ENCODE results near the gene MTCL1. TPM values are rescaled to one million over a fixed set of nuclear protein-coding genes. Genes with fewer than 3 reads are reported as not detected.

The MTCL1 gene
- total and polyA plus RNA-seq, 4 donors, result 0.65 to 5.4 (median 1.4) TPM

GRCh38 chr18:8684577-8684976 is 20.8 kb upstream of the MTCL1 start:
- no peaks in the 10 kb centered on the region for H3K27me3 ChIP-seq (ENCODE audit: control insufficient read depth in 4 of 4, insufficient read depth in 4 of 4, low read length in 3 of 4)
- TF ChIP-seq, protein P1, sequence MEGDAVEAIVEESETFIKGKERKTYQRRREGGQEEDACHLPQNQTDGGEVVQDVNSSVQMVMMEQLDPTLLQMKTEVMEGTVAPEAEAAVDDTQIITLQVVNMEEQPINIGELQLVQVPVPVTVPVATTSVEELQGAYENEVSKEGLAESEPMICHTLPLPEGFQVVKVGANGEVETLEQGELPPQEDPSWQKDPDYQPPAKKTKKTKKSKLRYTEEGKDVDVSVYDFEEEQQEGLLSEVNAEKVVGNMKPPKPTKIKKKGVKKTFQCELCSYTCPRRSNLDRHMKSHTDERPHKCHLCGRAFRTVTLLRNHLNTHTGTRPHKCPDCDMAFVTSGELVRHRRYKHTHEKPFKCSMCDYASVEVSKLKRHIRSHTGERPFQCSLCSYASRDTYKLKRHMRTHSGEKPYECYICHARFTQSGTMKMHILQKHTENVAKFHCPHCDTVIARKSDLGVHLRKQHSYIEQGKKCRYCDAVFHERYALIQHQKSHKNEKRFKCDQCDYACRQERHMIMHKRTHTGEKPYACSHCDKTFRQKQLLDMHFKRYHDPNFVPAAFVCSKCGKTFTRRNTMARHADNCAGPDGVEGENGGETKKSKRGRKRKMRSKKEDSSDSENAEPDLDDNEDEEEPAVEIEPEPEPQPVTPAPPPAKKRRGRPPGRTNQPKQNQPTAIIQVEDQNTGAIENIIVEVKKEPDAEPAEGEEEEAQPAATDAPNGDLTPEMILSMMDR (IDR thresholded peaks at IDR 0.05; ENCODE audit: low read depth, low read length, missing input control), result no peak
- TF ChIP-seq YY1 (IDR thresholded peaks at IDR 0.05), result no peak
- no peak for TF ChIP-seq RXRA (IDR thresholded peaks at IDR 0.05)
- TF ChIP-seq TAF1 (conservative IDR thresholded peaks at IDR 0.05), result no peak
- no peak for TF ChIP-seq HNF4A (conservative IDR thresholded peaks at IDR 0.05)
- TF ChIP-seq RAD21 (IDR thresholded peaks at IDR 0.05), result no peak
- TF ChIP-seq, protein P2, sequence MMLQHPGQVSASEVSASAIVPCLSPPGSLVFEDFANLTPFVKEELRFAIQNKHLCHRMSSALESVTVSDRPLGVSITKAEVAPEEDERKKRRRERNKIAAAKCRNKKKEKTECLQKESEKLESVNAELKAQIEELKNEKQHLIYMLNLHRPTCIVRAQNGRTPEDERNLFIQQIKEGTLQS (IDR thresholded peaks at IDR 0.05), result no peak
- no peak for TF ChIP-seq SP1 (IDR thresholded peaks at IDR 0.05)
- no peak for TF ChIP-seq ZBTB33 (IDR thresholded peaks at IDR 0.05)
- TF ChIP-seq, protein P3, sequence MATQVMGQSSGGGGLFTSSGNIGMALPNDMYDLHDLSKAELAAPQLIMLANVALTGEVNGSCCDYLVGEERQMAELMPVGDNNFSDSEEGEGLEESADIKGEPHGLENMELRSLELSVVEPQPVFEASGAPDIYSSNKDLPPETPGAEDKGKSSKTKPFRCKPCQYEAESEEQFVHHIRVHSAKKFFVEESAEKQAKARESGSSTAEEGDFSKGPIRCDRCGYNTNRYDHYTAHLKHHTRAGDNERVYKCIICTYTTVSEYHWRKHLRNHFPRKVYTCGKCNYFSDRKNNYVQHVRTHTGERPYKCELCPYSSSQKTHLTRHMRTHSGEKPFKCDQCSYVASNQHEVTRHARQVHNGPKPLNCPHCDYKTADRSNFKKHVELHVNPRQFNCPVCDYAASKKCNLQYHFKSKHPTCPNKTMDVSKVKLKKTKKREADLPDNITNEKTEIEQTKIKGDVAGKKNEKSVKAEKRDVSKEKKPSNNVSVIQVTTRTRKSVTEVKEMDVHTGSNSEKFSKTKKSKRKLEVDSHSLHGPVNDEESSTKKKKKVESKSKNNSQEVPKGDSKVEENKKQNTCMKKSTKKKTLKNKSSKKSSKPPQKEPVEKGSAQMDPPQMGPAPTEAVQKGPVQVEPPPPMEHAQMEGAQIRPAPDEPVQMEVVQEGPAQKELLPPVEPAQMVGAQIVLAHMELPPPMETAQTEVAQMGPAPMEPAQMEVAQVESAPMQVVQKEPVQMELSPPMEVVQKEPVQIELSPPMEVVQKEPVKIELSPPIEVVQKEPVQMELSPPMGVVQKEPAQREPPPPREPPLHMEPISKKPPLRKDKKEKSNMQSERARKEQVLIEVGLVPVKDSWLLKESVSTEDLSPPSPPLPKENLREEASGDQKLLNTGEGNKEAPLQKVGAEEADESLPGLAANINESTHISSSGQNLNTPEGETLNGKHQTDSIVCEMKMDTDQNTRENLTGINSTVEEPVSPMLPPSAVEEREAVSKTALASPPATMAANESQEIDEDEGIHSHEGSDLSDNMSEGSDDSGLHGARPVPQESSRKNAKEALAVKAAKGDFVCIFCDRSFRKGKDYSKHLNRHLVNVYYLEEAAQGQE (IDR thresholded peaks at IDR 0.05), result no peak
- TF ChIP-seq HNF4G (IDR thresholded peaks at IDR 0.05), result no peak
- TF ChIP-seq, protein P4, sequence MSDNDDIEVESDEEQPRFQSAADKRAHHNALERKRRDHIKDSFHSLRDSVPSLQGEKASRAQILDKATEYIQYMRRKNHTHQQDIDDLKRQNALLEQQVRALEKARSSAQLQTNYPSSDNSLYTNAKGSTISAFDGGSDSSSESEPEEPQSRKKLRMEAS (IDR thresholded peaks at IDR 0.05), result no peak
- TF ChIP-seq NR2F2 (IDR thresholded peaks at IDR 0.05), result no peak
- H3K27ac ChIP-seq (ENCODE audit: low read depth in 1 of 2, low read length in 2 of 2), result no peak overlapping the region
- H3K36me3 ChIP-seq (ENCODE audit: control insufficient read depth in 4 of 4, insufficient read depth in 3 of 4, low read depth in 1 of 4, low read length in 3 of 4), result no peaks in the 10 kb centered on the region
- DNase-seq (ENCODE audit: low spot score), result no peak
- 96% methylated on average over 7 of the region's 7 CpGs for WGBS
- H3K4me3 ChIP-seq (ENCODE audit: low read depth in 1 of 3, low read length in 3 of 3), result no peak overlapping the region
- no peak overlapping the region for H3K9ac ChIP-seq (ENCODE audit: low read depth in 1 of 2, low read length in 2 of 2)
- no peaks in the 10 kb centered on the region for H3K9me3 ChIP-seq (ENCODE audit: control insufficient read depth in 4 of 4, low read length in 3 of 4)
- H3K4me1 ChIP-seq (ENCODE audit: control insufficient read depth in 4 of 4, insufficient read depth in 4 of 4, low read length in 3 of 4), result peaks cover 3 to 10% (median 5%) of the 10 kb centered on the region in 4 donors

DNA sequence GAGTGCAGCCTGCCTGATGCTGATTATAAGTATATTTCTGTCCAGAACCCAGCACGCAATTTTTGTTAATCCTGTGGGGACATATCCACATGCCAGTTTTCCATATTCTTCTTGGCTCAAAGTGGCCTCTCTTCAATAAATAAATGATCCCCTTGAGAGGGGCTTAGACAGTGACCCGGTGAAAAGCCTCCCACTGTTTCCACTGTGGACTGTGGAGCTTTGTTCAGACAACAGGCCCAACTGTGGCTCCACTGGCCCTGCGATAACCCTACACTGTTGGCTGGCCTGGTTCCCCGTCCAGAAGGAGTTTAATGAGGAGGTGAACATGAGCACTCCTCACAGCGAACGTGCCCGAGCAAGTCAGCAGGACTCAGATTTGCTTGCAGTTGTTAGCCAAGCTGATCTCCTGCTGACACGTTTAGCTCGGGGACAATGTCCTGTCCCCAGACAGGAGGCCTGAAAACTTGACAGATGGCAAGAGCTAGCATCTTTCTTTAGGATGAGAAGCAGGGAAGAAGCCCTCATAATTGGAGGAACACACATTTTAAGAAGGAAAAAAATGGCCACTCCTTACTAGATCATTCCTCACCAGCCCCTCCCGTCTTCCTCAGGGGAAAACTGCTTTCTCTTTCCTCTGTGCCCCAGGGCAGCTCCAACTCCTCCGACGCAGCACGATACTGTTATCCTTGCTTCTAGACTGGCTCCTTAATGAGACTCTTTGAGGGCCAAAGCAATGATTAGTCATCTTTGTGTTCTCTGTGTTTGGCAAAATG is 20.0 kb upstream of the MTCL1 start:
- no peak for TF ChIP-seq FOXA2 (IDR thresholded peaks at IDR 0.05)
- TF ChIP-seq, protein P4 (IDR thresholded peaks at IDR 0.05), result no peak
- TF ChIP-seq ZBTB33 (IDR thresholded peaks at IDR 0.05), result no peak
- TF ChIP-seq, protein P2 (IDR thresholded peaks at IDR 0.05), result no peak
- no peak for TF ChIP-seq NR2F2 (IDR thresholded peaks at IDR 0.05)
- TF ChIP-seq RXRA (IDR thresholded peaks at IDR 0.05), result no peak
- TF ChIP-seq GABPA (IDR thresholded peaks at IDR 0.05 in 1 of 2, conservative IDR thresholded peaks at IDR 0.05 in 1 of 2), result no peak
- TF ChIP-seq EGR1 (IDR thresholded peaks at IDR 0.05; ENCODE audit: low read depth in 2 of 2), result no peak
- no peak for TF ChIP-seq SP1 (IDR thresholded peaks at IDR 0.05)
- WGBS, result 88% methylated on average over 13 of the region's 13 CpGs
- H3K9me3 ChIP-seq (ENCODE audit: control insufficient read depth in 4 of 4, low read length in 3 of 4), result no peaks in the 10 kb centered on the region

More for the DNA sequence above, 20.0 kb upstream of the MTCL1 start:
- no peak overlapping the region for H3K4me3 ChIP-seq (ENCODE audit: low read depth in 1 of 3, low read length in 3 of 3)
- no peak for DNase-seq (ENCODE audit: low spot score)
- no peak overlapping the region for H3K27ac ChIP-seq (ENCODE audit: low read depth in 1 of 2, low read length in 2 of 2)
- no peaks in the 10 kb centered on the region for H3K27me3 ChIP-seq (ENCODE audit: control insufficient read depth in 4 of 4, insufficient read depth in 4 of 4, low read length in 3 of 4)
- peaks cover 3 to 10% (median 5%) of the 10 kb centered on the region in 4 donors for H3K4me1 ChIP-seq (ENCODE audit: control insufficient read depth in 4 of 4, insufficient read depth in 4 of 4, low read length in 3 of 4)
- no peak overlapping the region for H3K9ac ChIP-seq (ENCODE audit: low read depth in 1 of 2, low read length in 2 of 2)
- H3K36me3 ChIP-seq (ENCODE audit: control insufficient read depth in 4 of 4, insufficient read depth in 3 of 4, low read depth in 1 of 4, low read length in 3 of 4), result no peaks in the 10 kb centered on the region
